Astrocyte (in vitro differentiated cells and primary cell): ENCODE results near the gene EIF4B. TPM values are rescaled to one million over a fixed set of nuclear protein-coding genes. Genes with fewer than 3 reads are reported as not detected.
A peak's percentile ranks its signal among the peaks of the same experiment; 100 is the strongest.

ENCODE experiments used
- DNase-seq: peaks from one replicate; pipeline ENCODE4 v3.0.0-alpha.2; 2010; ENCODE audit warnings: low read depth
- FAIRE-seq: peaks from 2 replicates; lab custom pipeline; 2011; peaks lifted over from hg19 to GRCh38; lab: Jason Lieb, UNC
- H2AFZ ChIP-seq: 2 replicates; pipeline ENCODE4 v1.6.0; 2012; ENCODE audit warnings: low read depth, low read length, inconsistent platforms
- H3K27ac ChIP-seq: 2 replicates; pipeline ENCODE4 v1.5.1; 2011; ENCODE audit warnings: low read depth, low read length, inconsistent platforms
- H3K27me3 ChIP-seq: 2 replicates; pipeline ENCODE4 v1.6.0; 2011; ENCODE audit warnings: low read length, inconsistent platforms; ENCODE audit not compliant: insufficient read depth
- H3K36me3 ChIP-seq: 2 replicates; pipeline ENCODE4 v1.5.1; 2011; ENCODE audit warnings: low read length, inconsistent platforms; ENCODE audit not compliant: insufficient read depth
- H3K4me1 ChIP-seq: 2 replicates; pipeline ENCODE4 v1.5.1; 2011; ENCODE audit warnings: low read length, inconsistent platforms; ENCODE audit not compliant: insufficient read depth
- H3K4me2 ChIP-seq: 2 replicates; pipeline ENCODE4 v1.6.0; 2012; ENCODE audit warnings: low read length, inconsistent platforms
- H3K4me3 ChIP-seq: 2 replicates; pipeline ENCODE4 v1.5.1; 2011; ENCODE audit warnings: low read depth, mild to moderate bottlenecking, low read length, inconsistent platforms; ENCODE audit not compliant: insufficient read depth
- H3K79me2 ChIP-seq: 2 replicates; pipeline ENCODE4 v1.6.0; 2012; ENCODE audit warnings: mild to moderate bottlenecking, low read length, inconsistent platforms; ENCODE audit not compliant: insufficient read depth
- H3K9ac ChIP-seq: 2 replicates; pipeline ENCODE4 v1.6.0; 2012; ENCODE audit warnings: mild to moderate bottlenecking, low read length, inconsistent platforms
- H3K9me3 ChIP-seq: 2 replicates; pipeline ENCODE4 v1.5.1; 2012; ENCODE audit warnings: low read depth, mild to moderate bottlenecking, low read length, inconsistent platforms; ENCODE audit not compliant: insufficient read depth
- H4K20me1 ChIP-seq: 2 replicates; pipeline ENCODE4 v1.6.0; 2012; ENCODE audit warnings: low read length, inconsistent platforms; ENCODE audit not compliant: insufficient read depth
- H3K27ac Mint-ChIP-seq: one replicate; pipeline ENCODE4 v1.8.0; 2021; ENCODE audit warnings: mild to moderate bottlenecking, mixed read lengths; ENCODE audit not compliant: unreplicated experiment
- H3K27me3 Mint-ChIP-seq: one replicate; pipeline ENCODE4 v1.8.0; 2021; ENCODE audit warnings: low read depth, mixed read lengths; ENCODE audit not compliant: unreplicated experiment
- H3K36me3 Mint-ChIP-seq: one replicate; pipeline ENCODE4 v1.8.0; 2021; ENCODE audit warnings: low read depth, mixed read lengths; ENCODE audit not compliant: unreplicated experiment
- H3K4me1 Mint-ChIP-seq: one replicate; pipeline ENCODE4 v1.8.0; 2021; ENCODE audit warnings: low read depth, mixed read lengths; ENCODE audit not compliant: unreplicated experiment
- H3K4me3 Mint-ChIP-seq: one replicate; pipeline ENCODE4 v1.8.0; 2021; ENCODE audit warnings: mild to moderate bottlenecking, moderate library complexity, mixed read lengths; ENCODE audit not compliant: unreplicated experiment
- H3K9me3 Mint-ChIP-seq: one replicate; pipeline ENCODE4 v1.8.0; 2021; ENCODE audit warnings: mild to moderate bottlenecking, mixed read lengths; ENCODE audit not compliant: unreplicated experiment
- EZH2 ChIP-seq: IDR thresholded peaks from 2 replicates; pipeline ENCODE4 v1.6.1; 2012; ENCODE audit warnings: mild to moderate bottlenecking, low read length, inconsistent platforms; ENCODE audit not compliant: insufficient read depth
- total RNA-seq: library from RNA; stranded (reverse); gene quantifications from 2 replicates; pipeline ENCODE4 v1.2.1, GENCODE V29; 2021
- TF ChIP-seq, protein P1 (sequence below): IDR thresholded peaks from 2 replicates; pipeline ENCODE4 v1.5.1; 2011; ENCODE audit warnings: low read depth, mild to moderate bottlenecking, inconsistent platforms, low read length, moderate library complexity; ENCODE audit not compliant: insufficient read depth

Gene EIF4B
- total RNA-seq, 1 donor from 2014 or later, result 242 TPM

DNA sequence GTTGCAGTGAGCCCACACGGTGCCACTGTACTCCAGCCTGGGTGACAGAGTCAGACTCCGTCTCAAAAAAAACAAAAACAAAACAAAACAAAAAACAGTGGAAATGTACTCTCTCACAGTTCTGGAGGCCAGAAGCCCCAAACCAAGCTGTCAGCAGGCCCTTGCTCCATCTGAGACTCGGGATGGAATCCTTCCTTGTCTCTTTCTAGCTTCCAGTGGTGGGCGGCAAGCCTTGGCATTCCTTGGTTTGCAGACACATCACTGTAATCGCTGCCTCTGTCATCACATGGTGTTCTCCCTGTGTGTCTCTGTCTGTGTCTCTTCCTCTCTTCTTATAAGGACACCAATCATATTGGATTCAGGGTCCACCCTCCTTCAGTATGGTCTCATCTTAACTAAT is 50.0 kb downstream of the EIF4B start:
- no peak overlapping the region for H3K4me3 Mint-ChIP-seq
- H3K9me3 Mint-ChIP-seq, result peaks cover 2% of the 10 kb centered on the region
- H3K9me3 ChIP-seq, result no peaks in the 10 kb centered on the region
- H3K4me3 ChIP-seq, result no peak overlapping the region
- H3K4me1 Mint-ChIP-seq, result peaks cover 24% of the 10 kb centered on the region
- FAIRE-seq (no peak), DNase-seq (no peak)
- H3K4me1 ChIP-seq, result peaks cover 29% of the 10 kb centered on the region
- H3K36me3 Mint-ChIP-seq, result peaks cover 14% of the 10 kb centered on the region
- no peaks in the 10 kb centered on the region for H3K27me3 ChIP-seq
- peaks cover 10% of the 10 kb centered on the region for H3K79me2 ChIP-seq
- no peak overlapping the region for H3K4me2 ChIP-seq
- H3K36me3 ChIP-seq, result peaks cover 4% of the 10 kb centered on the region
- H3K27me3 Mint-ChIP-seq, result peaks cover 1% of the 10 kb centered on the region
- no peak overlapping the region for H3K27ac ChIP-seq
- no peak for TF ChIP-seq EZH2
- TF ChIP-seq, protein P1, sequence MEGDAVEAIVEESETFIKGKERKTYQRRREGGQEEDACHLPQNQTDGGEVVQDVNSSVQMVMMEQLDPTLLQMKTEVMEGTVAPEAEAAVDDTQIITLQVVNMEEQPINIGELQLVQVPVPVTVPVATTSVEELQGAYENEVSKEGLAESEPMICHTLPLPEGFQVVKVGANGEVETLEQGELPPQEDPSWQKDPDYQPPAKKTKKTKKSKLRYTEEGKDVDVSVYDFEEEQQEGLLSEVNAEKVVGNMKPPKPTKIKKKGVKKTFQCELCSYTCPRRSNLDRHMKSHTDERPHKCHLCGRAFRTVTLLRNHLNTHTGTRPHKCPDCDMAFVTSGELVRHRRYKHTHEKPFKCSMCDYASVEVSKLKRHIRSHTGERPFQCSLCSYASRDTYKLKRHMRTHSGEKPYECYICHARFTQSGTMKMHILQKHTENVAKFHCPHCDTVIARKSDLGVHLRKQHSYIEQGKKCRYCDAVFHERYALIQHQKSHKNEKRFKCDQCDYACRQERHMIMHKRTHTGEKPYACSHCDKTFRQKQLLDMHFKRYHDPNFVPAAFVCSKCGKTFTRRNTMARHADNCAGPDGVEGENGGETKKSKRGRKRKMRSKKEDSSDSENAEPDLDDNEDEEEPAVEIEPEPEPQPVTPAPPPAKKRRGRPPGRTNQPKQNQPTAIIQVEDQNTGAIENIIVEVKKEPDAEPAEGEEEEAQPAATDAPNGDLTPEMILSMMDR, result no peak
- no peak overlapping the region for H3K9ac ChIP-seq
- peaks cover 7% of the 10 kb centered on the region for H4K20me1 ChIP-seq
- H3K27ac Mint-ChIP-seq, result peak overlapping the region; percentile 18
- no peak overlapping the region for H2AFZ ChIP-seq

DNA sequence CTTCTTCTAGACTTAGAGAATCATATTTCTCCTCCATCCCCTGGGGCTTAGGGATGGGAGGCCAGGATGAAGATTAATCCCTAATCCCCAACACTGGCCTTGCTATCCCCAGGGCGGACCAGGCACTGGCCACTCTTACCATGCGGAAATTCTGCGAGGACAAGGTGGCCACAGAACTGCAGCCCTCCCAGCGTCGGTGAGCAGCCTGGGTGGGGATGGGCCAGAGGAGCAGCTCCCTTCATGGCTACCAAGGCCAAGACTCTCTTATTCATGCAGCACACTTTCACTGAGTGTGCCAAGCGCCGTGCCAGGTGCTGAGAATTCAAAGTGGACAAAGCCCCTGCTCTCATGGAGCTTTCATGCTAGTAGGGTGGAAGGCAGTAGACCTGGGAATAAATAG is 50.6 kb downstream of the EIF4B start:
- H3K4me1 ChIP-seq, result peaks cover 26% of the 10 kb centered on the region
- H3K27me3 ChIP-seq, result no peaks in the 10 kb centered on the region
- H3K27me3 Mint-ChIP-seq, result peaks cover 1% of the 10 kb centered on the region
- H3K27ac Mint-ChIP-seq, result no peak overlapping the region
- peaks cover 4% of the 10 kb centered on the region for H3K36me3 ChIP-seq
- peak overlapping the region; percentile 28 for H3K4me3 Mint-ChIP-seq
- H3K27ac ChIP-seq, result no peak overlapping the region
- peaks cover 4% of the 10 kb centered on the region for H4K20me1 ChIP-seq
- H3K4me2 ChIP-seq, result no peak overlapping the region
- H3K36me3 Mint-ChIP-seq, result peaks cover 18% of the 10 kb centered on the region
- H3K4me1 Mint-ChIP-seq, result peaks cover 22% of the 10 kb centered on the region
- peaks cover 2% of the 10 kb centered on the region for H3K9me3 Mint-ChIP-seq
- TF ChIP-seq EZH2, result no peak
- TF ChIP-seq, protein P1, result no peak
- no peak overlapping the region for H2AFZ ChIP-seq
- FAIRE-seq (no peak), DNase-seq (no peak)
- peaks cover 5% of the 10 kb centered on the region for H3K79me2 ChIP-seq
- no peak overlapping the region for H3K9ac ChIP-seq
- H3K9me3 ChIP-seq, result no peaks in the 10 kb centered on the region
- H3K4me3 ChIP-seq, result no peak overlapping the region

DNA sequence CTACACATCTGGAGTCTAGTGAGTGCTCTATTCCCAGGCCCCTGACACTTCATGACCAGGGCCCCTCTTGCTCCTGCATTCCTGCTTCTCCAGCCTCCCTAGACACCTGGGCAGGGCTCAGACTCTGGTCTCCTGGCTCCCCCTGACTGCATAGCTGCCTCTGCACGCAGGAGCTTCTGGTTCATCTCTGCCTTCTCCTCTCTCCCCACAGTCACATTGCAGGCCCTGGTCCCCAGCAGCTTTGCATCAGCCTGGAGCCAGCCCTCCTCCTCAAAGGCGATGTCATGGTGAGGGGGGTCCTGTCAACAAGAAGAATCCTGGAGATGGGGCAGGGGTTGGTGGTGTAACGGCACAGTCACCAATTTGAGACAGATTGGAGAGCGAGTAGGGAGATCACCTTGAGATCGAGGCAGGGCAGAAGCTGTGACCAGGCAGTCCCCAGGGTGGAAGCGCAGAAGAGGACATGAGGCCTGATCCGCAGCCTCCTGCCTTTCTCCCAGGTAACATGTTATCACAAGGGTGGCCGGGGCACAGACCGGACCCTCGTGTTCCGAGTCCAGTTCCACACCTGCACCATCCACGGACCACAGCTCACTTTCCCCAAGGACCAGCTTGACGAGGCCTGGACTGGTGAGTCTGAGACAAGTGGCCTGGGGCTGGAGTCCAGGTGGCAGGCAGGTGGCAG is 51.7 kb downstream of the EIF4B start:
- no peak for FAIRE-seq
- Histone ChIP-seq H3K9me3 (no peaks in the 10 kb centered on the region), H3K27me3 (no peaks in the 10 kb centered on the region), H3K4me3 (no peak overlapping the region), H3K79me2 (no peaks in the 10 kb centered on the region), H3K9ac (no peak overlapping the region), H3K27ac (no peak overlapping the region), H3K4me1 (peaks cover 17% of the 10 kb centered on the region), H4K20me1 (peaks cover 7% of the 10 kb centered on the region), H3K36me3 (peaks cover 4% of the 10 kb centered on the region), H2AFZ (no peak overlapping the region), H3K4me2 (no peak overlapping the region)
- H3K9me3 Mint-ChIP-seq, result peaks cover 2% of the 10 kb centered on the region
- H3K27me3 Mint-ChIP-seq, result peaks cover 1% of the 10 kb centered on the region
- peaks cover 20% of the 10 kb centered on the region for H3K36me3 Mint-ChIP-seq
- H3K4me1 Mint-ChIP-seq, result peaks cover 17% of the 10 kb centered on the region
- DNase-seq, result no peak
- no peak overlapping the region for H3K4me3 Mint-ChIP-seq
- no peak overlapping the region for H3K27ac Mint-ChIP-seq
- TF ChIP-seq, protein P1, result no peak
- no peak for TF ChIP-seq EZH2
